Measurements from ENCODE around the gene CHCHD5. TPM values are rescaled to one million over a fixed set of nuclear protein-coding genes. Genes with fewer than 3 reads are reported as not detected.

The CHCHD5 gene
- total RNA-seq, 1 donor: 9.2 TPM

- DNase-seq (ENCODE audit: low read depth): peak; percentile 50
- TF ChIP-seq CTCF (IDR thresholded peaks at IDR 0.05; ENCODE audit: insufficient read depth, low read length): peak; percentile 40
- no peak overlapping the region for H3K4me3 ChIP-seq (ENCODE audit: low read depth, low read length)
Measured at GRCh38 chr2:112577756-112578155, 6.7 kb upstream of the CHCHD5 start.

GRCh38 chr2:112579241-112579640 is 5.2 kb upstream of the CHCHD5 start:
- peak; percentile 96 for DNase-seq (ENCODE audit: low read depth)
- peak; percentile 29 for TF ChIP-seq CTCF (IDR thresholded peaks at IDR 0.05; ENCODE audit: insufficient read depth, low read length)
- no peak overlapping the region for H3K4me3 ChIP-seq (ENCODE audit: low read depth, low read length)

DNA sequence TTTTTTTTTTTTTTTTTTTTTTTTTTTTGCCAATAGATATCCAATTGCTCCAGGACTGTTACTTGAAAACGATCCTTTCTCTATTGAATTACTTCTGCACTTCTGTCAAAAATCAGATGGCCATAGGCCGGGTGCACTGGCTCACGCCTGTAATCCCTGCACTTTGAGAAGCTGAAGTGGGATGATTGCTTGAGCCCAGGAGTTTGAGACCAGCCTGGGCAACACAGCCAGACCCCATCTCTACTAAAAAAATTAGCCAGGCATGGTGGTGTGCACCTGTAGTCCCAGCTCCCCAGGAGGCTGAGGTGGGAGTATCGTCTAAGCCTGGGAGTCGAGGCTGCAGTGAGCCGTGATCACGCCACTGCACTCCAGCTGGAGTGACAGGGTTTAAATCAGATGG is 4.3 kb upstream of the CHCHD5 start:
- TF ChIP-seq CTCF (IDR thresholded peaks at IDR 0.05; ENCODE audit: insufficient read depth, low read length): no peak
- H3K4me3 ChIP-seq (ENCODE audit: low read depth, low read length): no peak overlapping the region
- DNase-seq (ENCODE audit: low read depth): no peak

DNA sequence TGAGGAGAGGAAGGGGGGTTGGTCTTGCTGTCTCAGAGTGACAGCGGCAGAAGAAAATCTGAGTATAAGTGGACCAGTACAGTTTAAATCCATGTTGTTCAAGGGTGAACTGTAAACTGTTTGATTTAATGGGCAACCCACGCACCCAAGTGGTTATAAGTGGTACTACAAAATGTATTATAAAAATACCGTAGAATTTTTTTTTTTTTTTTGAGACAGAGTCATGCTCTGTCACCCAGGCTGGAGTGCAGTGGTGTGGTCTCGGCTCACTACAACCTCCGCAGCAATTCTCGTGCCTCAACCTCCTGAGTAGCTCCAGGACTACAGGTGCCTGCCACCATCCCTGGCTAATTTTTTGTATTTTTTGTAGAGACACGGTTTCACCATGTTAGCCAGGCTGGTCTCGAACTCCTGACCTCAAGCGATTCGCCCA is 2.1 kb upstream of the CHCHD5 start:
- TF ChIP-seq CTCF (IDR thresholded peaks at IDR 0.05; ENCODE audit: insufficient read depth, low read length): peak; percentile 63
- H3K4me3 ChIP-seq (ENCODE audit: low read depth, low read length): no peak overlapping the region
- peak; percentile 82 for DNase-seq (ENCODE audit: low read depth)

DNA sequence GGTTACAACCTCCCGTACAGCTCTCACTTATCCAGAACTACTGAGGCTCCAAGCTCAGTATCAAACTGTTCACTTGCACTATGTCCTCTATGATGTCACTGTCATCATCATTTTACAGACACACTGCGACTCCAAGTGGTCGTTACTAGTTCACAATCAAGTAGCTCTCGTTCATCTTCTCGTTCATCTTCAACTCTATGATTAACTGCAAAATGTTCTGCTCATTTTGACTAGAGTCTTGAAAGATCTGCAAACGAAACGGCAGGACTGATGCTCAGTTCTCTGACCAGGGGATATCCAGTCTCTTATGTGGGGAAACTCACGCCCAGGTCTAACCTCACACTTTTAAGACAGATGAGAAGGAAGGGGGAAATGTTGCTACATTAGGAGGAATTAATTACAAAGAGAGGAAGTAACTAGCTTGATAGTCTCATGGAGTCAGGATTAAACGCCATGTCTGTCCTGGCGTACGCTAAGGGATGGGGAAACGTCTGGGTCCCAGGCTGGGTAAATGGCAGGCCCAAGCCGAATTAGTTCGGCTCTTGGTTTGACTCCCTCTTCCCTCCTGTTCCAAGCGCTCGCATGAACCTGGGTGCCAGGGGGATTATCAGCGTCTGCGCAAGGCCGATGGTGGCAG is 794 bp upstream of the CHCHD5 start:
- DNase-seq (ENCODE audit: low read depth): no peak
- peak overlapping the region; percentile 96 for H3K4me3 ChIP-seq (ENCODE audit: low read depth, low read length)
- TF ChIP-seq CTCF (IDR thresholded peaks at IDR 0.05; ENCODE audit: insufficient read depth, low read length): no peak

- TF ChIP-seq CTCF (IDR thresholded peaks at IDR 0.05; ENCODE audit: insufficient read depth, low read length): no peak
- peak overlapping the region; percentile 96 for H3K4me3 ChIP-seq (ENCODE audit: low read depth, low read length)
- no peak for DNase-seq (ENCODE audit: low read depth)
Measured at GRCh38 chr2:112584891-112585250, 462 bp downstream of the CHCHD5 start.

- DNase-seq (ENCODE audit: low read depth): no peak
- peak overlapping the region; percentile 96 for H3K4me3 ChIP-seq (ENCODE audit: low read depth, low read length)
- no peak for TF ChIP-seq CTCF (IDR thresholded peaks at IDR 0.05; ENCODE audit: insufficient read depth, low read length)
Measured at GRCh38 chr2:112585400-112585799, 991 bp downstream of the CHCHD5 start.

Data from fibroblast of the aortic adventitia (primary cell).